ENCODE measurements around the gene STK24.
A peak's percentile ranks its signal among the peaks of the same experiment; 100 is the strongest.

STK24 gene

DNA sequence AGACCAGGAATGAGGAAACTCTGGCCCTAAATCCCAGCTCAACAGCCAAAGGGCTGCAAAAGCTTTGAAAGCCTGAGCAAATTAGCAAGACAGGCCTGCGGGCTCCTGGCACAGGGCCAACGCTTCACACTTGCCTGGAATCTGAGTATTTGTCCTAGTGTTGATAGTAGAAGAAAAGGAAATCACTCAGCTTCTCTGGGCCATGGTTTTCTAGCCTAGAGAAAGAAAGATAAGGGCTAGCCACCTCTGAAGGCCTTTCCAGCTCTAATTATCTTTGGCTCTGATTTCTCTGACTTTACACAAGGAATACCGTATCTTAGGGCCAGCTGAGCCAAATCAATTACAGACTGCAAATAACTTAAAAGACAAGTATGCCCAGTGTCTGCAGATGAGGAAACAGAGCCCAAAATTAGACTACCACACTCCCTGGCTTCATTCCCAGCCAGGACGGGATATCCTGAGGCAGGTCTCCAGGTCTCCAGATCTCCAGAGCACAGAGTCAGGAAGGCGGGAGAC lies 69.6 kb downstream of the STK24 start:
- TF ChIP-seq PPARA (CRISPR knock-in tag; IDR thresholded peaks at IDR 0.05; ENCODE audit: borderline replicate concordance) (no peak), CSDC2 (CRISPR knock-in tag; IDR thresholded peaks at IDR 0.05) (no peak), TCF4 (CRISPR knock-in tag; IDR thresholded peaks at IDR 0.05; ENCODE audit: borderline replicate concordance) (0 out of 2 replicates have a peak, but pooled peaks have one; percentile 22), ZNF565 (CRISPR knock-in tag; conservative IDR thresholded peaks at IDR 0.05; ENCODE audit: low read depth) (no peak), ZC3H10 (CRISPR knock-in tag; IDR thresholded peaks at IDR 0.05) (no peak)
- TF ChIP-seq, protein P1, sequence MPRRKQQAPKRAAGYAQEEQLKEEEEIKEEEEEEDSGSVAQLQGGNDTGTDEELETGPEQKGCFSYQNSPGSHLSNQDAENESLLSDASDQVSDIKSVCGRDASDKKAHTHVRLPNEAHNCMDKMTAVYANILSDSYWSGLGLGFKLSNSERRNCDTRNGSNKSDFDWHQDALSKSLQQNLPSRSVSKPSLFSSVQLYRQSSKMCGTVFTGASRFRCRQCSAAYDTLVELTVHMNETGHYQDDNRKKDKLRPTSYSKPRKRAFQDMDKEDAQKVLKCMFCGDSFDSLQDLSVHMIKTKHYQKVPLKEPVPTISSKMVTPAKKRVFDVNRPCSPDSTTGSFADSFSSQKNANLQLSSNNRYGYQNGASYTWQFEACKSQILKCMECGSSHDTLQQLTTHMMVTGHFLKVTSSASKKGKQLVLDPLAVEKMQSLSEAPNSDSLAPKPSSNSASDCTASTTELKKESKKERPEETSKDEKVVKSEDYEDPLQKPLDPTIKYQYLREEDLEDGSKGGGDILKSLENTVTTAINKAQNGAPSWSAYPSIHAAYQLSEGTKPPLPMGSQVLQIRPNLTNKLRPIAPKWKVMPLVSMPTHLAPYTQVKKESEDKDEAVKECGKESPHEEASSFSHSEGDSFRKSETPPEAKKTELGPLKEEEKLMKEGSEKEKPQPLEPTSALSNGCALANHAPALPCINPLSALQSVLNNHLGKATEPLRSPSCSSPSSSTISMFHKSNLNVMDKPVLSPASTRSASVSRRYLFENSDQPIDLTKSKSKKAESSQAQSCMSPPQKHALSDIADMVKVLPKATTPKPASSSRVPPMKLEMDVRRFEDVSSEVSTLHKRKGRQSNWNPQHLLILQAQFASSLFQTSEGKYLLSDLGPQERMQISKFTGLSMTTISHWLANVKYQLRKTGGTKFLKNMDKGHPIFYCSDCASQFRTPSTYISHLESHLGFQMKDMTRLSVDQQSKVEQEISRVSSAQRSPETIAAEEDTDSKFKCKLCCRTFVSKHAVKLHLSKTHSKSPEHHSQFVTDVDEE (CRISPR knock-in tag; IDR thresholded peaks at IDR 0.05) = no peak
- peak; percentile 64 for ATAC-seq

DNA sequence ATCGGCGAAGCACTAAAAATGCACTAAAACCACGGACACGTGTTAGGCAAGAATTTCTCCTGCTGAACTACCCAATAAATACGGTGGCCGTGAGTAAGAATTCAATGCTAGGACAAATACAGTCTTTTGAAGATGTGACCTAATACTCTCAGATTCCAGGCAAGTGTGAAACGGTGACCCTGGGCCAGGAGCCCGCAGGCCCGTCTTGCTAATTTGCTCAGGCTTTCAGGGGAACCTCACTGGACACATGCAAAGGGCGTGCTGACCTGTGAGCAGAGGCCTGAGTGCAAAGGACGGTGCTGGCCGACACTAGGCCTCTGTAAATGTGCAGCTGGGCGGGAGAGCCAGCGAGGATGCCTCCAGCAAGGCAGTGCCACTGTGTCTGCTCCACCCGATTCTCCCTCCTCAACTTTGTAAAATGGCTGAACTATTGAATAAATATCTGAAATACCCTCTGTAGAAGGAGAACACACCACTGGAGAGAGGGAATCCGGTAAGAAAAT lies 70.1 kb downstream of the STK24 start:
- no peak for TF ChIP-seq ZC3H10 (CRISPR knock-in tag; IDR thresholded peaks at IDR 0.05)
- TF ChIP-seq, protein P2, sequence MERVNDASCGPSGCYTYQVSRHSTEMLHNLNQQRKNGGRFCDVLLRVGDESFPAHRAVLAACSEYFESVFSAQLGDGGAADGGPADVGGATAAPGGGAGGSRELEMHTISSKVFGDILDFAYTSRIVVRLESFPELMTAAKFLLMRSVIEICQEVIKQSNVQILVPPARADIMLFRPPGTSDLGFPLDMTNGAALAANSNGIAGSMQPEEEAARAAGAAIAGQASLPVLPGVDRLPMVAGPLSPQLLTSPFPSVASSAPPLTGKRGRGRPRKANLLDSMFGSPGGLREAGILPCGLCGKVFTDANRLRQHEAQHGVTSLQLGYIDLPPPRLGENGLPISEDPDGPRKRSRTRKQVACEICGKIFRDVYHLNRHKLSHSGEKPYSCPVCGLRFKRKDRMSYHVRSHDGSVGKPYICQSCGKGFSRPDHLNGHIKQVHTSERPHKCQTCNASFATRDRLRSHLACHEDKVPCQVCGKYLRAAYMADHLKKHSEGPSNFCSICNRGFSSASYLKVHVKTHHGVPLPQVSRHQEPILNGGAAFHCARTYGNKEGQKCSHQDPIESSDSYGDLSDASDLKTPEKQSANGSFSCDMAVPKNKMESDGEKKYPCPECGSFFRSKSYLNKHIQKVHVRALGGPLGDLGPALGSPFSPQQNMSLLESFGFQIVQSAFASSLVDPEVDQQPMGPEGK (CRISPR knock-in tag; IDR thresholded peaks at IDR 0.05; ENCODE audit: borderline replicate concordance) = no peak
- no peak for TF ChIP-seq ZNF8 (CRISPR knock-in tag; IDR thresholded peaks at IDR 0.05)
- TF ChIP-seq, protein P3, sequence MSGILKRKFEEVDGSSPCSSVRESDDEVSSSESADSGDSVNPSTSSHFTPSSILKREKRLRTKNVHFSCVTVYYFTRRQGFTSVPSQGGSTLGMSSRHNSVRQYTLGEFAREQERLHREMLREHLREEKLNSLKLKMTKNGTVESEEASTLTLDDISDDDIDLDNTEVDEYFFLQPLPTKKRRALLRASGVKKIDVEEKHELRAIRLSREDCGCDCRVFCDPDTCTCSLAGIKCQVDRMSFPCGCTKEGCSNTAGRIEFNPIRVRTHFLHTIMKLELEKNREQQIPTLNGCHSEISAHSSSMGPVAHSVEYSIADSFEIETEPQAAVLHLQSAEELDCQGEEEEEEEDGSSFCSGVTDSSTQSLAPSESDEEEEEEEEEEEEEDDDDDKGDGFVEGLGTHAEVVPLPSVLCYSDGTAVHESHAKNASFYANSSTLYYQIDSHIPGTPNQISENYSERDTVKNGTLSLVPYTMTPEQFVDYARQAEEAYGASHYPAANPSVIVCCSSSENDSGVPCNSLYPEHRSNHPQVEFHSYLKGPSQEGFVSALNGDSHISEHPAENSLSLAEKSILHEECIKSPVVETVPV (CRISPR knock-in tag; IDR thresholded peaks at IDR 0.05) = no peak
- no peak for TF ChIP-seq ZFP30 (CRISPR knock-in tag; IDR thresholded peaks at IDR 0.05)
- TF ChIP-seq TCF4 (CRISPR knock-in tag; IDR thresholded peaks at IDR 0.05; ENCODE audit: borderline replicate concordance) = no peak
- no peak for TF ChIP-seq SNAI2 (CRISPR knock-in tag; IDR thresholded peaks at IDR 0.05)
- TF ChIP-seq CSDC2 (CRISPR knock-in tag; IDR thresholded peaks at IDR 0.05) = no peak
- TF ChIP-seq, protein P1 (CRISPR knock-in tag; IDR thresholded peaks at IDR 0.05) = no peak
- no peak for TF ChIP-seq ARNTL (CRISPR knock-in tag; IDR thresholded peaks at IDR 0.05; ENCODE audit: borderline replicate concordance, low read depth)
- TF ChIP-seq RARB (CRISPR knock-in tag; IDR thresholded peaks at IDR 0.05) = no peak
- TF ChIP-seq BACH2 (CRISPR knock-in tag; IDR thresholded peaks at IDR 0.05; ENCODE audit: borderline replicate concordance) = no peak
- TF ChIP-seq ISL1 (CRISPR knock-in tag; IDR thresholded peaks at IDR 0.05) = no peak
- ATAC-seq = no peak

DNA sequence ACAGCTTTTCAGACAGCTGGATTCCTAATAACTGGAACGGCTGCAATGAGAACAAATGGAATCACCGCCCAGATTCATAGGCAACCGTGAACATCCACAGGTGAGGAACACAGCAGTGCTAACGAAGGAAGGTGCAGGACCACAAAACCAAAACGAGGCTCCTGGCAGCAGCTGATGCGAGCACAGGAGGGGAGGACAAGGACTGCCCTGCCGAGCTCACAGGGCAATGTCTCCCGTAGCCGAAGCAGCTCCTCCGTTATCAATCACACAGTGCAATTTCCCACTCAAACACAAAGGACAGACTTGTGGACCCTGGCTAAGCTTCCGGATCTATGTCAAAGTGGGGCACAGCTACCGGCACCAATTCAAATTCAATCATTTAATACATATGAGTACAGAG lies 70.6 kb downstream of the STK24 start:
- TF ChIP-seq ISL1 (CRISPR knock-in tag; IDR thresholded peaks at IDR 0.05) (no peak), TCF4 (CRISPR knock-in tag; IDR thresholded peaks at IDR 0.05; ENCODE audit: borderline replicate concordance) (no peak), ZFP3 (CRISPR knock-in tag; IDR thresholded peaks at IDR 0.05) (no peak), OSR1 (CRISPR knock-in tag; IDR thresholded peaks at IDR 0.05) (no peak), GLIS3 (CRISPR knock-in tag; IDR thresholded peaks at IDR 0.05) (no peak), ZFP30 (CRISPR knock-in tag; IDR thresholded peaks at IDR 0.05) (no peak), ZNF70 (CRISPR knock-in tag; IDR thresholded peaks at IDR 0.05) (no peak), RARB (CRISPR knock-in tag; IDR thresholded peaks at IDR 0.05) (no peak)
- TF ChIP-seq, protein P1 (CRISPR knock-in tag; IDR thresholded peaks at IDR 0.05) = no peak
- TF ChIP-seq, protein P4, sequence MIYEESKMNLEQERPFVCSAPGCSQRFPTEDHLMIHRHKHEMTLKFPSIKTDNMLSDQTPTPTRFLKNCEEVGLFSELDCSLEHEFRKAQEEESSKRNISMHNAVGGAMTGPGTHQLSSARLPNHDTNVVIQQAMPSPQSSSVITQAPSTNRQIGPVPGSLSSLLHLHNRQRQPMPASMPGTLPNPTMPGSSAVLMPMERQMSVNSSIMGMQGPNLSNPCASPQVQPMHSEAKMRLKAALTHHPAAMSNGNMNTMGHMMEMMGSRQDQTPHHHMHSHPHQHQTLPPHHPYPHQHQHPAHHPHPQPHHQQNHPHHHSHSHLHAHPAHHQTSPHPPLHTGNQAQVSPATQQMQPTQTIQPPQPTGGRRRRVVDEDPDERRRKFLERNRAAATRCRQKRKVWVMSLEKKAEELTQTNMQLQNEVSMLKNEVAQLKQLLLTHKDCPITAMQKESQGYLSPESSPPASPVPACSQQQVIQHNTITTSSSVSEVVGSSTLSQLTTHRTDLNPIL (CRISPR knock-in tag; IDR thresholded peaks at IDR 0.05; ENCODE audit: low read depth) = no peak
- TF ChIP-seq, protein P5, sequence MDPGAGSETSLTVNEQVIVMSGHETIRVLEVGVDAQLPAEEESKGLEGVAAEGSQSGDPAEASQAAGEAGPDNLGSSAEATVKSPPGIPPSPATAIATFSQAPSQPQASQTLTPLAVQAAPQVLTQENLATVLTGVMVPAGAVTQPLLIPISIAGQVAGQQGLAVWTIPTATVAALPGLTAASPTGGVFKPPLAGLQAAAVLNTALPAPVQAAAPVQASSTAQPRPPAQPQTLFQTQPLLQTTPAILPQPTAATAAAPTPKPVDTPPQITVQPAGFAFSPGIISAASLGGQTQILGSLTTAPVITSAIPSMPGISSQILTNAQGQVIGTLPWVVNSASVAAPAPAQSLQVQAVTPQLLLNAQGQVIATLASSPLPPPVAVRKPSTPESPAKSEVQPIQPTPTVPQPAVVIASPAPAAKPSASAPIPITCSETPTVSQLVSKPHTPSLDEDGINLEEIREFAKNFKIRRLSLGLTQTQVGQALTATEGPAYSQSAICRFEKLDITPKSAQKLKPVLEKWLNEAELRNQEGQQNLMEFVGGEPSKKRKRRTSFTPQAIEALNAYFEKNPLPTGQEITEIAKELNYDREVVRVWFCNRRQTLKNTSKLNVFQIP (CRISPR knock-in tag; IDR thresholded peaks at IDR 0.05; ENCODE audit: borderline replicate concordance, low read depth) = no peak
- ATAC-seq = no peak
